Measurements from ENCODE around the gene NLGN2.
A peak's percentile ranks its signal among the peaks of the same experiment; 100 is the strongest.

NLGN2 gene

DNA sequence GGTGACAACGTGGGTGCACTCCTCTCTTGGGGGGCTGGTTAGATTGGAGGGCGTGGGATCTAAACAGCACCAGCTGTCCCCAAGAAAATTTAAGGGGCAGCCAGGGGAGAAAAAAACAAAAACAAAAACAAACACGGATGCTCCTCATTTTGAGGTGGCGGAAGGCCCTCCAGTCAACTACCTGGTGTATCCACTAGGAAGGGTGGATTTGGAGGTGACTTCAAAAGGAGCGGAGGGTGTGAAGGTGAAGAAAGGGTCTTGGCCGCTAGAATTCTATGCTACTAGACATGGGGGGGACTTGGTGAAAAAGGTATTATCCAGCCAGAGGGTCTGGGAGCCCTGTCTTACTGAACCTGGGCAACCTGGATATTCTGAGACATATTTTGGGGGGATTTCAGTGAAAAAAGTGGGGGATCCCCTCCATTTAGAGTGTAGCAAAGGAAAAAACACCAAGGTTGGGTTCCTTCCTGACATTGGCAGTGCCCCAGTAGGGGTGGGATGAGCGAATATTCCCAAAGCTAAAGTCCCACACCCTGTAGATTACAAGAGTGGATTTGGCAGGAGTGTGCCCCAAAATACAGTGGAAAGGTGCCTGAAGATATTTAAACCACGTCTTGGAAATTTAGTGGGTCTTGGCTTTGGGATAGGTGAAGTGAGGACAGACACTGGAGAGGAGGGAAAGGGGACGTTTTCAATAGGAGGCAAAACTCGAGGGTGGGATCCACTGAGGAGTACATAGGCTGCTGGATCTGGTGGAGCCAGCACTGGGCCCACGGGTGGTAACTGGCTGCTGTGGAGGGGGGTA is 31.2 kb downstream of the NLGN2 start:
- DNase-seq = no peak

DNA sequence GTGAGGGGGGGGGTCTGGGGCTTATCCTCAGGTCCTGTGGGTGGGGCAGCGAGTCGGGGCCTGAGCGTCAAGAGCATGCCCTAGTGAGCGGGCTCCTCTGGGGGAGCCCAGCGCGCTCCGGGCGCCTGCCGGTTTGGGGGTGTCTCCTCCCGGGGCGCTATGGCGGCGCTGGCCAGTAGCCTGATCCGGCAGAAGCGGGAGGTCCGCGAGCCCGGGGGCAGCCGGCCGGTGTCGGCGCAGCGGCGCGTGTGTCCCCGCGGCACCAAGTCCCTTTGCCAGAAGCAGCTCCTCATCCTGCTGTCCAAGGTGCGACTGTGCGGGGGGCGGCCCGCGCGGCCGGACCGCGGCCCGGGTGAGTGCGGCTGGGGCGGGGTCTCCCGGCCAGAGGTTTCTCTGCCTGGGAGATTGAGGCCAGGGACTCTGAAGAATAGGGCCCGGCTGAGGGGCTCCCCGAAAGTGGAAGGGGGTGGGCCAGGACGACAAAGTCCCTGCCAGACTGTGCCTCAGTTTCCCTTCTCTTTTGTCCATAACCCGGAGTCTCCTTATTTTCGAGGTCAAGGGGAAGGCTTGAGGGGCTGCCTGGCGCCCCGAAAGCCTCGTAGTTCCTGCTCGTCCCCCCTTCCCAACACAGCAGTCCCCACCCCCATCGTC is 31.9 kb downstream of the NLGN2 start, which contains the start of gene FGF11:
Gene FGF11 (plus strand): TSS at position 51 of the 651 bp plus-strand sequence. CDS start 109 bp downstream, at position 160.
- DNase-seq = no peak

DNA sequence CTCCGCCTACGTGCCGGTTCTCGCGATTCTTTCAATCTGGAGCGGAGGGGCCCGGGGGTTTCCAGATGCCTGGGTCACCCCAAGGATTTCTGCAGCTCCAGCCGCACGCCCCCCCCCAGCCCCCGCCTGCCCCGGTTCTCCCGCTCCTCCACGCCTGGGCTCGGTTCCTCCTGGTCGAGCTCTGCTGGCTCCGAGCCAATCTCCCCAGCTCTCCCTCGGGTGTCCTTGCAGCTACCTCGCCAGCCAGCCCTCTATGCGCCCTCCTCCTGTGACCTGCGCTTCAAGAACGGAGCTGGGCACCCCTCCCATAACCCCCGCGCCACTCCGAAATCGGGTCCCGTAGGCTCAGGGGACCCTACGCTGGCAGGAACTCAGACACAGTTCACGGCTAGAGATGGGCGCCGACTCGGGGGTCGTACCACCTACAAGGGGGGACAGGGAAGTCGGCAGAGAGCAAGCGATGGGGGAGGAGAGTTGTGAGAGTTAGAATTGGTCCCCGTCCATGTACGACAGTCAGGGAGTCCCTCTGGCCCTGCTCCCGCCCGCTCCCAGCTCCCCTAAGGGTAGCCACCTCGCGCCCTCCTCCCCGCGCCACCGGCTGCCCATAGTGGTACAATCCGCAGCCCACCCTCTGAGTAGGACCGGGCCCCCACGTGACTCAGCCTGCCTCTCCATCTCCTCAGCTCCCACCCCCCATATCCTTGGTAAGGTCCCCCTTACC is 32.6 kb downstream of the NLGN2 start:
- peak; percentile 32 for DNase-seq

DNA sequence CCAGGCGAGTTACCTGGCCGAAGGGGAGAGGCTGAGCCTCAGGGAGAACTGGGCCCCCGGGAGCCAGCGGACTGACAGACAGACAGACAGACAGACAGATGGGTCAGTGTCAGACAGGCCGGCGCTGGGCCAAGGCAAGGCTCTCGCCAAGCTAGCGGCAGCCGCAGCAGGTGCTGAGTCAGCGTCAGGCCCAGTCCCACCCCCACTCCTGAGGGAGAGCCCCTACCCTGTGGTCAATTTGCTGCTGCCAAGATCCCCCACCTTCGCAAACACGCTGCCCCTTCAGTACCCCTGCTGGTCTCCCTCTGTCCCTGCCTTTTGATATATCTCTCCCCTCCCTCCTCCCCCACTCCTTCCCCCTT is 33.2 kb downstream of the NLGN2 start:
- no peak for DNase-seq

- DNase-seq = no peak
These were observed 33.6 kb downstream of the NLGN2 start for GRCh38 chr17:7441266-7441665.

DNA sequence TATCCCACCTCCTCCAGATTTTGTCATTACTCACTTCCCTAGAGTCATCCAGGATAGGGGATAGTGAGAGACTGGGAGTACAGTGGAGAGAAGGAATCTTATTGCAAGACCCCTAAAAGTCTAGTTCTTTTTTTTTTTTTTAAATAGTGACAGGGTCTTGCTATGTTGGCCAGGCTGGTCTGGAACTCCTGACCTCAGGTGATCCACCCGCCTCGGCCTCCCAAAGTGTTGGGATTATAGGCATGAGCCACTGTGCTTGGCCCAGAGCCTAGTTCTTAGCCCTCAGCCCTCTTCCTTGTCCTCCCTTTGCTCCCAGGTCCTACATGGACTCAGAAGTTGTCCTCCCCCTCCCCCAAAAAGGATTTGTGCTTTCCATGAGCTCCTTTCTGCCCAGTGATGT is 34.5 kb downstream of the NLGN2 start:
- DNase-seq = no peak

DNA sequence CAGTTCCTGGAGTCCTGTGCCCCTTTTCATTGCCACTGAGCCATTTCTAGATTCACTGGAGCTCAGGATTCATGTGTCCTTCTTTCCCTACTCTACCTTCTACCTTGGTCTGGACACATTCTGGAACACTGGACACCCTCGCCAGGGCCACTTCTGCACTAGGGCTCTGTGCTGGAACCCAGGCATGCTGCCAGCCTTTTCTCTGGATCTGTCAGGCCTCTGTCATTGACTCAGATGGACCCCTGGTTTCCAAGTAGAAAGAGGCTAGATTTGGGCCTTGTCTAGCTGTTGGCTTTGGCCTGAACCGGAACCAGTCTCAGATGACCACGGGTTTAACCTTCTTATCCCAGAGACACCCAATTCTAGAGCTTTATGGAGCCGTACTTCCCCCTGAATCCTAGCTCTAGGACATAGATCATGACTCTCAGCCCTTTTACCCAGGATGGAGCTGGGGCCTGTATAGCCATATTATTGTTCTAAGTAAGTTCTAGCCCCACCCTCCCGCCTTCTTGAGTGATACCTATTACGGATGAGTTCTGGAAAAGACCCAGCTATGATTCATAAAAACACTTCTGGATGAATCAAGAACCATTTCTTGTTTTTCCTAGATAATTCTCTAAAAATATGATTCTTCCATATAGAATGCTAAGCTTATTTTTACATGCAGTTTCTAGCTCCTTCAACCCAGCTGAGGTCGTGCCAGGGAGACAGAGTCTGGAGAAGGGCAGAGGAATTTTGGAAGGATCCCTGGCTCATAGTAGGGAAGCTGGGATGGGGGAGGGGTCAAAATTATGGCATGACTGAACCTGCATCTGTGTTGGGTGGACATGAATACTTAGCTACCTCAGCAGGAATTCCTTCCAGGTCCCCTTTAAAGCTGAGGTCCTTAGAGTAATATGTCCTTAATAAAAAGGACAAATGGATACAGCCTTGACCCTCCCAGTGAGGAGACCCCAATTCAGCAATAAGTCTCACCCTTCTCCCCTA is 36.1 kb downstream of the NLGN2 start:
- DNase-seq = no peak

- no peak for DNase-seq
These were observed 37.3 kb downstream of the NLGN2 start, which contains the start of gene CHRNB1 for GRCh38 chr17:7444682-7445618. TSS of gene CHRNB1 (plus strand) at chr17:7445061. CDS start at chr17:7445128, 67 bp downstream.

- DNase-seq = no peak
These were observed 37.9 kb downstream of the NLGN2 start for GRCh38 chr17:7445619-7445968.

GRCh38 chr17:7448461-7448860 is 40.8 kb downstream of the NLGN2 start:
- no peak for DNase-seq

DNA sequence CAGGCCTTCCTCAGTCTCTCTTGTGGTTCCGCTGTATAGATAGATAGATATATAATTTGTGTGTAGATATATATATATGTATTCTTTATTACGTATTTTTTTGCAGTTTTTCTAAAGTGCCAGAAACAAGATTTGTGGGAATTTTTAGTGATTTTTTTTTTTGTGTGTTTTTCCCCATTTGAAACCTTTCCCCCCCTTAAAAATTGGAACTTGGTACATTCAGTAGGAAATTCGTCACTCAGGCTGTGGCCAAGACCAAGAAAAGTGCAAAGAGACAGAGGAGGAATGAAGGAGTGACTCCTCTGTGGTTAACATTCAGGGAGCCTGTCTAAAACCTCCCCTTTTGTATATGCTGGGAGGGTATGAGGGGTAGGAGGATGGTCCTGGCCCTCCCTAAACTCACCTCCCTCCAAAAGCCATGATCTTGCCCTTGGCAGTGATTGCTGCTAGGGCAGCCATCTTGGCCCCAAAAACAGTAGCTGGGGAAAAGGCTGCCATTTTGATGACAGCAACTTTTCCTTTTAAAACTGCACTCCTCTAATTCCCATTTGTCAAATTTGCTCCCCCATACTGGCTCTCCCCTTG is 52.4 kb downstream of the NLGN2 start:
- DNase-seq = no peak

DNA sequence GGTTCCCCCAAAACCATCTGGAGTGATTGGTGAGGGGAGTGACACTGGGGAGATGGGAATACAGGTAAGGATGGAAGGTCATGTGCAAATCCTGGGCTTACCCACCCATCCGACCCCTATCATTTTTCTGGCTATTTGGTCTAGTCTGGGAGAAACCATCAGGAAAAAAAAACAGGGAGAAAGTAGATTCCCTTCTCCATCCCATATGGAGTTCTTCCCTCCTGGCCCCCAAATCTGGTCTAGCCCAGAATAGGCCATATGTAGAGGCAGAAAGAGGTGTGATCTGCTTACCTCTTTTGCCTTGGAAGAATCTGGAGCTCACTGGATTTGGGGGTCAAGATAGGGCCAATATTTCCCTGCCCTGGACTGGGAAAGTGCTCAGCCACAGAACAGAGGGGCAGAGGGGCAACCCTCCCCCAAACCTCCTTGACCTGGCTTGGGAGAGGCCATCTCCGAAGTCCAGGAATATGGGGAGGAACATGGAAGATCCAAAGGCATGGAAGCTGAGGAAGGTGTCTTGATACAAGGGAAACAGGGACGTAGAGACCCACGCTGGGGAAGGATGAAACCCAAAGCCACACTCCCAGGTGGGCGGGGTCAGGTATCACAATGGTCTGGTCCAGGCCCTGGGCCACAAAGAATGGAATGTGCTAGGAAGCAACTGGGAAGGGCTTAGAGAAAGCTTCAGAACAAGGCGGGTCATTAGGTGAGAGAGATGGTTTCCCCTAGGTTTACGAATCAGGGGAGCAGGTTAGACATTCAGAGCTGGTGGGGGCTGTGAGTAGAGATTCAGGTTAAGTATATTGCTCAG is 53.4 kb downstream of the NLGN2 start:
- DNase-seq = no peak

DNA sequence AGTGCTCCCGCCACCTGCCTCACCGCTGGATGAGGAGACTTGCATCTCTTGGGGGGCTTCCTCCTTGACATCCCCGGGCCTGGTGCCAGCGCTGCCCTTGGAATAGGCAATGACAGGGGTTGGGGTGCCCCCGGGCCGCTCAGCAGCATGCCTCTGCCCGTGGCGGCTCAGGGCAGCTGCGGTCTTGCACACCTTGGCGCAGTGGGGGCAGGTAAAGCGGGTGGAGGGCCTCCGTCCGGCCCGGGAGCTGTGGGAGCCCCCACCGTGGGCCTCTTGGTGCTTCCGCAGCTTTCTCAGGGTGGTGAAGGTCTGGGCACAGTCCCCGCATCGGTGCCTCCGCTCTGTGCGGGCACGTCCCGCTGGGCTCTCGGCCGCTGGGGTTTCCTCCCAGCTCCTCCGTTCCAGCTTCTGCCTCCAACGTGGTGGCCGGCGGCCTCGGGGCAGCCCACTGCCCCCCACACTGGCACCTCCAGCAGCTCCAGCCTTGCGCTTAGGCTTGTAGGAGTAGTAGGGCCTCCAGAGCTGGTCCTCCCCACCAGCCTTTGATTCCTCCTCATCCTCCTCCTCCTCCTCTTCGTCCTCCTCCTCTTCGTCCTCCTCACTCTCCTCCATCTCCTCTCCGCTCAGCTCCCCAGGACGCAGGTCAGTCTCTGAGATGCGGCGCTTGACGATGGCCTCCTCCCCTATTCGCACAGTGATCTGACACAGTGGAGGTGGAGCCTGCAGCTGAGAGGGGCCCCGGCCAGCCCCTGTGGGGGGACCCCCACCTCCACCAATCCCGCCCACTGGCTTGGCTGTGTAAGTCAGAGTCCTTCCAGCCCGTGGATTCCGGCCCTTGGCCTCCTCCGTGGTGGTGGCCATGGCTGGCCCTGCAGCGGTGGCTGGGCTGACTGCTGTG is 55.1 kb downstream of the NLGN2 start:
- no peak for DNase-seq

DNA sequence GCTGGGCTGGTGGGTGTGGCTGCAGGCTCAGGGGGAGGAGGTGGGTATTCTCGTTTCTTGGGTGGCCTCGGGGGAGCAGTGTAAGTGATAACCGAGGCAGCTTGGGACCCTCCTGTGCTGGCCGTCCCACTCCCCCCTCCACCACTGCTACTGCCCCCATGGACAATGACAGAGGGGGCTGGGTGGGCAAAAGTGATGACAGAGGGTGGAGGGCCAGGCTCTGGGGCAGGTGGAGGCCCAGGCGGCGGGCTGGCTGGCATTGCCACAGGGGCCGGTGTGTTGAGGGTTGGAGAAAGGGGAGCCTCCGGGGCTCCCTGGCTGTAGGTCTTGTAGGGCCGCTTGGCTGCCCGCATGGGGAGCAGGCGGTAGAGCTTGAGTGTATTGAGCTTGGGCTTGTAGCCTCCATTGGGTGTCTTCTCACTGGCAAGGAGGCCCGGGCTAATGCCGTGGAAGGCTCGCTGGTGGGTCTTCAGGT is 55.8 kb downstream of the NLGN2 start:
- DNase-seq = no peak

DNA sequence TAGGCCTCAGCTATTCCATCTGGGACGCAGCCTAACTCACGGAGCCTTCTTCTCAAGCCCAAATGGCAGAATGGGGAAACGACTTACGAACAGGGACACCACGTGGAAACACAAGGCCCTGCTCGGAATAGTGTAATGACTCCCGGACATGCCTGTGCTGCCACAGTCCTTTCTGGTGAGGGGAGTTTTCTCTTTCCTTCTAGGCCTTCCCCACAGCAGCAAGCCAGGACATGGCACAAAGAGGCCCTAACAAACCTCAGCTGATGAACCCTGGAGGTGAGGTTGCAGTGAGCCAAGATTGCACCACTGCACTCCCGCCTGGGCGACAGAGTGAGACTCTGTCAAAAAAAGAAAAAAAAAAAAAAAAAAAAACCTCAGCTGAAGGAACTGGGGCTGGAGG is 56.4 kb downstream of the NLGN2 start:
- no peak for DNase-seq

GRCh38 chr17:7465597-7466275 is 58.1 kb downstream of the NLGN2 start:
- DNase-seq = no peak

- DNase-seq = no peak
These were observed 58.6 kb downstream of the NLGN2 start for GRCh38 chr17:7466318-7466638.

GRCh38 chr17:7466639-7467341 is 59.1 kb downstream of the NLGN2 start:
- no peak for DNase-seq

All from stimulated activated CD4-positive, alpha-beta T cell treated with anti-CD3 and anti-CD28 coated beads, Interleukin-4, amount 100 ng/mL, for 1 hour (primary cell).